C1 segment of cervical spinal cord (tissue), 14 donors: ENCODE data around the gene CEMIP.

Experiments used
- DNase-seq, 14 donors: peaks; one replicate each; lab custom pipeline; 2025; lab: John Stamatoyannopoulos, UW

CEMIP gene

GRCh38 chr15:80817901-80818300, 38.7 kb downstream of the CEMIP start:
- DNase-seq, result no peak

- DNase-seq, result peak in 1 of 14 donors; percentile 78
Measured at GRCh38 chr15:80819001-80819400, 39.8 kb downstream of the CEMIP start.

GRCh38 chr15:80820092-80820491, 40.9 kb downstream of the CEMIP start:
- peak in 1 of 14 donors; percentile 12 for DNase-seq

- DNase-seq, result peak in 1 of 14 donors; percentile 90
Measured at GRCh38 chr15:80822256-80822655, 43.1 kb downstream of the CEMIP start.

- peak in 4 of 14 donors; percentile 5 to 98 (median 20) for DNase-seq
Measured at GRCh38 chr15:80822676-80823075, 43.5 kb downstream of the CEMIP start.

- peak in 1 of 14 donors; percentile 79 for DNase-seq
Measured at GRCh38 chr15:80823120-80823519, 44.0 kb downstream of the CEMIP start.

GRCh38 chr15:80823995-80824394, 44.8 kb downstream of the CEMIP start:
- DNase-seq, result no peak

- peak in 3 of 14 donors; percentile 8 to 81 (median 14) for DNase-seq
Measured at GRCh38 chr15:80825361-80826030, 46.3 kb downstream of the CEMIP start.

GRCh38 chr15:80828796-80829195, 49.6 kb downstream of the CEMIP start:
- DNase-seq, result no peak

GRCh38 chr15:80830677-80831076, 51.5 kb downstream of the CEMIP start:
- DNase-seq, result no peak

- DNase-seq, result no peak
Measured at GRCh38 chr15:80831192-80831591, 52.0 kb downstream of the CEMIP start.

GRCh38 chr15:80831606-80832224, 52.5 kb downstream of the CEMIP start:
- DNase-seq, result no peak

GRCh38 chr15:80832686-80833085, 53.5 kb downstream of the CEMIP start:
- no peak for DNase-seq

GRCh38 chr15:80834402-80834801, 55.2 kb downstream of the CEMIP start:
- no peak for DNase-seq

- DNase-seq, result no peak
Measured at GRCh38 chr15:80834906-80835305, 55.7 kb downstream of the CEMIP start.

- DNase-seq, result no peak
Measured at GRCh38 chr15:80835336-80835735, 56.2 kb downstream of the CEMIP start.

GRCh38 chr15:80836223-80836622, 57.1 kb downstream of the CEMIP start:
- DNase-seq, result no peak

GRCh38 chr15:80837006-80837405, 57.8 kb downstream of the CEMIP start:
- no peak for DNase-seq

- DNase-seq, result no peak
Measured at GRCh38 chr15:80838012-80838411, 58.8 kb downstream of the CEMIP start.

GRCh38 chr15:80838666-80839065, 59.5 kb downstream of the CEMIP start:
- DNase-seq, result no peak

GRCh38 chr15:80839764-80840130, 60.6 kb downstream of the CEMIP start:
- no peak for DNase-seq

GRCh38 chr15:80840182-80841130, 61.3 kb downstream of the CEMIP start:
- DNase-seq, result peak in 4 of 14 donors; percentile 18 to 57 (median 40)
